MM.1S (cell line): Measurements from ENCODE around the gene PTGR3.

ENCODE experiments used
- EZH2 ChIP-seq: fragments of 300-600 bp; sonication (generic); optimal IDR thresholded peaks from 2 replicates; pipeline ENCODE3; 2017; ENCODE audit warnings: low read depth, mild to moderate bottlenecking, antibody characterized with exemption, low read length, mixed read lengths
- EZH2phosphoT487 ChIP-seq: fragments of 300-600 bp; sonication (generic); IDR thresholded peaks from 2 replicates; pipeline ENCODE4 v1.6.1; 2018; ENCODE audit warnings: antibody characterized with exemption, low read length
- TF ChIP-seq, protein P1 (sequence below): fragments of 300-600 bp; sonication (generic); IDR thresholded peaks from 2 replicates; pipeline ENCODE4 v1.5.1; 2016; ENCODE audit warnings: antibody characterized with exemption, low read length, mixed read lengths

DNA sequence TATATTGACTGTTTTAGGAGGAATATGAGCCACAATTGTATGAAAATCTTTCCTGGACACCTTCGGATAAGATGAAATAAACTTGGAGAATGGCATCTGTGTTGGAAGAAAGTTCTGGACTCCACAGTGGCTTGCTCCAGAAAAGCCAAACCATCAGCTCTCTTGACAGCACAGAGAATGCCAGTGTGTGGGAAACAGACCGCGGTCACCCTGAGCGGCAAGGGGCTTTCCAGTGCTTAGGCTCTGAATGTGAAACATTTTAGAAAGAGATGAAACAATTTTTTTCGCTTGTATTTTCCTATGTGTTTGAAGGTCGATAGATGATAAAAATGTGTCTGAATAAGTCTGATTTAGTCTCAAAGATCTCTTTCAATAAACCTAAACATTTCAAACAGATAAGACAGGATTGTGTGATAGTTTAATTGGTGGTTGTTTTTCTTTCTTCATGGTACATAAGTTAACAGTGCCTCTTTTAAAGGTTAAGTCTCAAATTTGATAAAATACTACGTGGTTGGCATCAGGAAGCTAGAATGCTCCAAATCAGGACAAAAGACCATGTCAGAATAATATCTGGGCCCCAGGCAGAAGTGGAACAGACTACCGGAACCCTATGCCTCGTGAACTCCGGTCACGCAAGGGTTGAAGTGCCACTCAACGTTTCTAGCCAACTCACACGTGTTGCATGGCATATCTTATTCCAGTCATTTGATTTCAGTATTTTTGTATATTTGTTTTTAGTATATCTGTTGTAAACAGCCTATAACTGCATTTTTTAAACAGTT lies 28.9 kb downstream of the PTGR3 start:
- TF ChIP-seq, protein P1, sequence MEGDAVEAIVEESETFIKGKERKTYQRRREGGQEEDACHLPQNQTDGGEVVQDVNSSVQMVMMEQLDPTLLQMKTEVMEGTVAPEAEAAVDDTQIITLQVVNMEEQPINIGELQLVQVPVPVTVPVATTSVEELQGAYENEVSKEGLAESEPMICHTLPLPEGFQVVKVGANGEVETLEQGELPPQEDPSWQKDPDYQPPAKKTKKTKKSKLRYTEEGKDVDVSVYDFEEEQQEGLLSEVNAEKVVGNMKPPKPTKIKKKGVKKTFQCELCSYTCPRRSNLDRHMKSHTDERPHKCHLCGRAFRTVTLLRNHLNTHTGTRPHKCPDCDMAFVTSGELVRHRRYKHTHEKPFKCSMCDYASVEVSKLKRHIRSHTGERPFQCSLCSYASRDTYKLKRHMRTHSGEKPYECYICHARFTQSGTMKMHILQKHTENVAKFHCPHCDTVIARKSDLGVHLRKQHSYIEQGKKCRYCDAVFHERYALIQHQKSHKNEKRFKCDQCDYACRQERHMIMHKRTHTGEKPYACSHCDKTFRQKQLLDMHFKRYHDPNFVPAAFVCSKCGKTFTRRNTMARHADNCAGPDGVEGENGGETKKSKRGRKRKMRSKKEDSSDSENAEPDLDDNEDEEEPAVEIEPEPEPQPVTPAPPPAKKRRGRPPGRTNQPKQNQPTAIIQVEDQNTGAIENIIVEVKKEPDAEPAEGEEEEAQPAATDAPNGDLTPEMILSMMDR, result no peak
- TF ChIP-seq EZH2, result no peak
- TF ChIP-seq EZH2phosphoT487, result no peak
